Renal cortex interstitium (tissue), 15 donors: ENCODE measurements around the gene TECTB. TPM values are rescaled to one million over a fixed set of nuclear protein-coding genes. Genes with fewer than 3 reads are reported as not detected.
"Not testable (repeated sequence)": the region's sequence is repeated elsewhere in the genome, so short reads cannot be mapped to it uniquely, and the experiment has no call there.

Source experiments
- DNase-seq, 11 donors: peaks; one replicate each; pipeline ENCODE4 v3.0.0-alpha.2; 2013; ENCODE audit warnings: low read depth in 9 of 11, low spot score in 4 of 11; ENCODE audit errors: extremely low read depth in 1 of 11
- long read RNA-seq, 16 experiments: transcript quantifications; one replicate each; lab custom pipeline, GENCODE V29; 2026
- polyA plus RNA-seq, 3 donors: library from polyadenylated mRNA; unstranded; fragments of 120-200 nt; gene quantifications; one replicate each; pipeline ENCODE4 v1.2.1, GENCODE V29; 2013; ENCODE audit not compliant: insufficient read length in 3 of 3

TECTB gene
- polyA plus RNA-seq, result not detected
- long read RNA-seq, donor 1, result 0 reads
- long read RNA-seq, donor 2, result 0 reads
- long read RNA-seq, donor 3, result 0 reads
- long read RNA-seq, donor 4, result 0 reads
- long read RNA-seq, donor 5, result 0 reads
- long read RNA-seq, donor 6, result 0 reads
- long read RNA-seq, donor 7, result 0 reads
- long read RNA-seq, donor 8, result 0 reads
- long read RNA-seq, donor 9, result 0 reads
- long read RNA-seq, donor 10, result 0 reads
- long read RNA-seq, donor 11, result 0 reads
- long read RNA-seq, donor 12, result 0 reads
- long read RNA-seq, donor 13, result 0 reads
- long read RNA-seq, donor 14, result 0 reads
- long read RNA-seq, donor 15, result 0 reads
- long read RNA-seq, donor 16, result 0 reads

GRCh38 chr10:112283100-112283499 lies at the start of gene TECTB:
Gene TECTB, plus strand, starts transcription at chr10:112283400. Its CDS starts 335 bp downstream, at chr10:112283735.
- DNase-seq, result no peak

GRCh38 chr10:112235141-112235540 lies 48.1 kb upstream of the TECTB start:
- DNase-seq, result no peak

- no peak for DNase-seq
These were observed 47.3 kb upstream of the TECTB start for GRCh38 chr10:112235920-112236319.

- no peak for DNase-seq
These were observed 46.7 kb upstream of the TECTB start for GRCh38 chr10:112236486-112236885.

- no peak for DNase-seq
These were observed 43.9 kb upstream of the TECTB start for GRCh38 chr10:112239347-112239746.

- DNase-seq, result no peak
These were observed 42.8 kb upstream of the TECTB start for GRCh38 chr10:112240441-112240840.

- no peak for DNase-seq
These were observed 41.4 kb upstream of the TECTB start for GRCh38 chr10:112241651-112242341.

GRCh38 chr10:112242769-112243168 lies 40.4 kb upstream of the TECTB start:
- DNase-seq, result no peak

- DNase-seq, result no peak
These were observed 39.5 kb upstream of the TECTB start for GRCh38 chr10:112243713-112244112.

GRCh38 chr10:112244197-112244596 lies 39.0 kb upstream of the TECTB start:
- no peak for DNase-seq

GRCh38 chr10:112247791-112248190 lies 35.4 kb upstream of the TECTB start:
- no peak for DNase-seq

GRCh38 chr10:112248584-112249295 lies 34.5 kb upstream of the TECTB start:
- no peak for DNase-seq

- DNase-seq, result no peak
These were observed 33.5 kb upstream of the TECTB start for GRCh38 chr10:112249722-112250121.

GRCh38 chr10:112250555-112250954 lies 32.6 kb upstream of the TECTB start:
- DNase-seq, result no peak

GRCh38 chr10:112251238-112251637 lies 32.0 kb upstream of the TECTB start:
- DNase-seq, result not testable (repeated sequence)

- DNase-seq, result no peak
These were observed 24.8 kb upstream of the TECTB start for GRCh38 chr10:112258407-112258806.

- DNase-seq, result no peak
These were observed 23.5 kb upstream of the TECTB start for GRCh38 chr10:112259688-112260087.

GRCh38 chr10:112260831-112261230 lies 22.4 kb upstream of the TECTB start:
- DNase-seq, result no peak

- peak in 10 of 11 donors; percentile 10 to 47 (median 18) for DNase-seq
These were observed 21.8 kb upstream of the TECTB start for GRCh38 chr10:112261281-112261822.

- DNase-seq, result no peak
These were observed 20.7 kb upstream of the TECTB start for GRCh38 chr10:112262546-112262945.
